NCI-H526 treated with DMSO at 0.1 percent for 48 hours (cell line): ENCODE measurements around the gene WASL.
"Not testable (repeated sequence)": the region's sequence is repeated elsewhere in the genome, so short reads cannot be mapped to it uniquely, and the experiment has no call there.

ENCODE experiments used
- DNase-seq: peaks from one replicate; lab custom pipeline; 2025; lab: John Stamatoyannopoulos, UW

WASL gene

DNA sequence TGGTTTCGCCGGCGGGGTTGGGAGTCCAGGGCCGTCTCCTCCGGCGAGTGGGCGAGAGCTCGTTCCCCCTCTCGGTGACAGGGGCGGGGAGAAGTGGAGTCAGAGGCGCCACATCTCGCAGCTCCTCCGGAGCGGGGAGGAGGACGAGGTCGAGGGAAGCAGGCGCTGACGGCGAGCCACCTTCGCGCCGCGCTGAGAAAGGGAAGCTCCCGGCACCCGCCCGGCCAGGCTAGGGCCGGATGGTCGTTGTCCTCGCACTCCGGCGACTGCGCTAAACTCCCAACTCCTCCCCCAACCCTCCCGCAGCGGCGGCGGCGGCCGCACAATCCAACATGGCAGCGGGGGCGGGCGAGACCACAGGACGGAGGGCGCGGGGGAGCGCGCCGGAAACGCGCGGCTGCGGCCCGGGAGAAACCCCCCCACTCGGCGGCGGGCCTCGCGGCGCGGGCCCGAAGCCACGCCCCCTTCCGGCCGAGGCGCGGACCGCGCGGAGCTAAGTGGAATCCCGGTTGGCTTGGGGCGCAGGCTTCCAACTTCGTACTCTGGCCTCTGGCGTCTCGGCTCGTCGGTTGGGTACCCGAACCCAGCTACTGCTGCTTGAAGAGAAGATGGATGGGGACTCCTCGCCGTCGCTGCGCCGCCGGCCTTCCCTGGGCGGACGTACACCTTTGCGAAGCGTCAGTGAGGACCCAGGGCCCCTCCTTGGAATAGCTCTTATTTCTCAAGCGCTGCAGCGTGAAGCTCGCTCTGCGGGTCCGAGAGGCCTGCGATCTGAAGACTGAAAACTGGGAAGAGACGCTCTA lies at the start of gene WASL:
WASL (minus strand) TSS at position 270 of the 803 bp plus-strand sequence; CDS start at position 1, 269 bp downstream.
- peak; percentile 93 for DNase-seq

DNA sequence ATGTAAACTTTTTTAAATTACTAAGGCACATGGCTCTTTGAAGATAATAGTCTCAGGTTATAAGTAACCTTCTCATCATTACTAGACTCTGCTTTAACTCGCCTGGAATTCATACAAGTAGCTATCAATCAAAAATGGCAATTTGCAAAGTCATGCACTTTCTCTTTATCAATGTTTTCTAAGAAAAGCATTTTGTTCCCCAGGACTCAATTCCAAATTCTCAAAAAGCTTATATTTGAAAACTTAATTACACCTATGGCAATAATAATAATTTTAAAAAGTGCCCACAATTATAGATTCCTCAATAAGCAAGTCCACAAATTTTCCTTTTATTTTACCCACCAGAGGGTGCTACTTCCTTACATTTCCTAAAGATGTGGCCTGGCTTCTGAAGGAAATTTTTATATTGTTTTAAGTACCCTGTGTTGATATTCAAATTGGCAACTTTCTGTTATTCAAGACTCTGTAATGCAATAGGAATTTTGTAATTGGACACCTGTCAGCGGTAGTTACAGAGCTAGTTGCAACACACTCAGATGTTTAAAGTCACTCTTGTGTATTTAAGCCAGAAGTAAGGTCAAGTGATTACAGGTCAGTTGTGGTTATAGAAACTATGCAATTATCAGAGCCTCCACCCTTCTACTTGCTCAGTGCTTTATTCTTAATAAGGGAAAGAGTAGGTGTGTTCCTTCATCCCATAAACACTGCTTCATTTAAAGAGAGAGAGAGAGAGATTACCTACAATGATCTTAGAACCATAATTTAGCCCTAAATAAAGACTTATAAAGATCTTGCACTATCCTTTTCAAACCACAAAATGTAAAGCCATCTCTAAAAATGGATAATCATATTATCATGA lies 49.1 kb upstream of the WASL start:
- DNase-seq, result peak; percentile 83

DNA sequence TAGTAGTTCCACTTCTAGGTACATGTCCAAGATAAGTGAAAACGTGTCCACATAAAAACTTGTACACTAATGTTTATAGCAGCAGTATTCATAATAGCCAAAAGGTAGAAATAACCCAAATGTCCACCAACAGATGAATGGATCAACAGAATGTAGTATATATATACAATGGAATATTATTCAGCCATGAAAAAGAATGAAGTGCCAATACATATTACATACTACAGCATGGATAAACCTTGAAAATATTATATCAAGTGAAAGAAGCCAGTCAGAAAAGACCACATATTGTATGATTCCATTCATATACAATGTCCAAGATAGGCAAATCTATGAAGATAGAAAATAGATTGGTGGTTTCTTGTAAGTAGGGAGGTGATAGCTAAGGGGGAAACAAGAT lies 47.8 kb upstream of the WASL start:
- no peak for DNase-seq

DNA sequence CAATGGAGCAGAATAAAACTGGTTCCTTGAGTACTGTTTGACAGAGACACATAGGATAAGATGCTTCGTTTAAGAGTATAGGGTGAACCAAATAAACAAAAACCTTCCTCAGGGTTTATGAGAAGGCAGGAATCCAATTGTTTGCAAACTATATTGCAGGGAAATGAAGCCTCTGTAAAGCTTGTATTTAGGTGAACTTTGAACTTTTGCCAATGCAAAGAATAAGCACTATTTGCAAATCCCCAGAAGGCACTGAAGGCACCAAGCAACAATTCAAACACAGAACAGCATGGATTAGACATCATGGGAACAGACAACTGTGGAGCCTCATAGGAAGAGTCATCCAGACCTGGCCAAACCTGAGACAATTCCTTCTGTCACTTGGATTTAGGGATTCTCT lies 47.1 kb upstream of the WASL start:
- DNase-seq, result no peak

DNA sequence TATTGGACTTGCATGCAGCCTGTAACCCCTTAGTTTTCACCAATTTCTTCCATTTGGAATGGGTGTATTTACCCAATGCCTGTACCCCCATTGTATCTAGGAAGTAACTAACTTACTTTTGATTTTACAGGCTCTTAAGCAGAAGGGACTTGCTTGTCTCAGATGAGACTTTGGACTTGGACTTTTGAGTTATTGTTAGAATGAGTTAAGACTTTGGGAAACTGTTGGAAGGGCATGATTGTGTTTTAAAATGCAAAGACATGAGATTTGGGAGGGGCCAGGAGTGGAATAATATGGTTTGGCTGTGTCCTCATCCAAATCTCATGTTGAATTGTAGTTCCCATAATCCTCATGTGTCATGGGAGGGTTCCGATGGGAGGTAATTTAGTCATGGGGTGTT lies 46.3 kb upstream of the WASL start:
- not testable (repeated sequence) for DNase-seq

DNA sequence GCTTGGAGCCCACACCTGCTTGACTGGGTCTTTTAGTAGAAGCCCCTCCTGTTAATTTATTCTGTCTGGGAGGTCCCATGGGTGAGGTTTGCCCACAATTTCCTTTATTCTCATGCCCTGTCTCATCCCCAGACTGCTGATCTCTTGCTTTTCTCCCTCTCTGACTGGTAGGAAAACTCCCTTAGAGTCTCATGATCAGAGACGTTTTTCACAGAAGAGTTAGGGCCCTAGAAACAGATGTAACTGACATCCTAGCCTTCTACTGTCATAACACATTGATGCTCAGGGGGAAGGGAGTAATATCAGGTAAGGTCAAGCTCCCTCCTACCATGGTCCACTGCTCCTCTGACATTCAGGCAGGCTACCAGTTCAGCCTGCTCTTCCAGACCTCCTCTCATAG lies 43.7 kb upstream of the WASL start:
- DNase-seq, result no peak

DNA sequence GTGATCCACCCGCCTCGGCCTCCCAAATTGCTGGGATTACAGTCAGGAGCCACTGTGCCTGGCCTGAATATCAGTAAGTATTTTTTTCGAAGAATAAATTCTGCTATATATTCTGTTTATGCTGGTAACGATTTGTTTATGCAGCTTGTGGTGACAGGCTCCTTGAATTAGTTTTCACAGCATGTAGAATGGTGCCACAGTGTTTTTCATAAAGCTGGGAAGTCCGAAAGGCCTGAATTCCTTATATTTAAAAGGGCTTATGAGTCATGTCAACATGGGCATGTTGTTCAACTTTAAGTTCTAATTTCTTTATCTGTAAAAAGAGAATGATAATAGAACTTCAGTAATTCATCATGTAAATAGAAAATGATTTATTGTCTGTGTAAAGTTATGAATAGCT lies 42.2 kb upstream of the WASL start:
- DNase-seq, result no peak

DNA sequence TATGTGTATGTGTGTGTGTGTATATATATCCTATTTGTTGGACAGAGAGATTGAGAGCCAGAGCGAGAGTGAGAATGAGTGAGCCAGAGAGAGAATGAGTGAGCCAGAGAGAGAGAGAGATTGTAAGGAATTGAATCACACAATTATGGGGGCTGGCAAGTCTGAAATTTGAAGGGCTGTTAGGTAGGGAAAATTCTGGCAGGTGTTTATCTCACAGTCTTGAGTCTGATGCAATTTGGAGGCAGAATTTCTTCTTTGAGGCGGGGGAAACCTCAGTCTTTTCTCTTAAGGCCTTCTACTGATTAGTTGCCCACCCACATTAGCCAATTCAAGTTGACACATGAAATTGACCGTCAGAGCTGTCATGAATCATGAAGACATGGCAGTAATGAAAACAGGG lies 41.0 kb upstream of the WASL start:
- no peak for DNase-seq

DNA sequence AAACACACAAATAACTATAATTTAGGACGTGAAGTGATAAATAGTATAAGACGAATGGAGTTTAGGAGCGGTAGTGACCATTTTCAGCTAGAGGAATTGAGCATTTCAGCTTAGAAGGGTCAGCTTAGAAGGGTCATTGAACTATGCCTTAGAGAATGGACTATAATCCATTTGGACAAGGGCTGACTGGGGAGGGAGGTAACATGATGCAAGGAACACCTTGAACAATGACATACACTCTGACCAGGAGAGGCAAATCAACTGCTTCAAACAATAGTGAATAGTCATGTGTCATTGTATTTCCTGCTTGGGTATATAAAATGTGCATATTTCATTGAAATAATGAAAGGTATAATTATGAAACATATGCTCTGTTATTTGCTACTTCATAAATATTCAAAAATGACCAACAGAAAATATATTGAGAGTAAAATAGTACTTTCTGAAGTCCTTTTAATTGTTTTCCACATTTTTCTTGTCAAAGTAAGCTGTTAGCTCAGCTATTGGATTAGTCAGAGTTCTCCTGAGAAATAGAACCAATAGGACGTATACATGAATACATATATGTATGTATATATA lies 40.5 kb upstream of the WASL start:
- DNase-seq, result no peak

DNA sequence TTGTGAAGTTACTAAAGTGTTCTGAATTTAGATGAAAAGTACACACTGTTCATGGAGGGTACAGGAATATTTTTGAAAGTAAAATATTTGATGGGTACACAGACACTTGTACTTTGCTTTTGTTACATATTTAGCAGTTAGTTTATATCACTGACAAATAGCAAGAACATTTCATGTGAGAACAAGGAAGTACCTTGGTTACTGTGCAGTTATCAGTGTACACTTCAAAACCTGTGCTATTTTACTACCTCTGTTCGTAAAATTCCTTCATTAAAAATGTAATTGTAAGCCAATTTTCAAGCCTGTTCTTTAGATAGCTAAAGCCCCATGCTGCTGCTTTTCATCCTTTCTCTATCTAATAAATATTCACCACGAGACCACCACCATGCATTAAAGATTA lies 39.8 kb upstream of the WASL start:
- DNase-seq, result no peak

DNA sequence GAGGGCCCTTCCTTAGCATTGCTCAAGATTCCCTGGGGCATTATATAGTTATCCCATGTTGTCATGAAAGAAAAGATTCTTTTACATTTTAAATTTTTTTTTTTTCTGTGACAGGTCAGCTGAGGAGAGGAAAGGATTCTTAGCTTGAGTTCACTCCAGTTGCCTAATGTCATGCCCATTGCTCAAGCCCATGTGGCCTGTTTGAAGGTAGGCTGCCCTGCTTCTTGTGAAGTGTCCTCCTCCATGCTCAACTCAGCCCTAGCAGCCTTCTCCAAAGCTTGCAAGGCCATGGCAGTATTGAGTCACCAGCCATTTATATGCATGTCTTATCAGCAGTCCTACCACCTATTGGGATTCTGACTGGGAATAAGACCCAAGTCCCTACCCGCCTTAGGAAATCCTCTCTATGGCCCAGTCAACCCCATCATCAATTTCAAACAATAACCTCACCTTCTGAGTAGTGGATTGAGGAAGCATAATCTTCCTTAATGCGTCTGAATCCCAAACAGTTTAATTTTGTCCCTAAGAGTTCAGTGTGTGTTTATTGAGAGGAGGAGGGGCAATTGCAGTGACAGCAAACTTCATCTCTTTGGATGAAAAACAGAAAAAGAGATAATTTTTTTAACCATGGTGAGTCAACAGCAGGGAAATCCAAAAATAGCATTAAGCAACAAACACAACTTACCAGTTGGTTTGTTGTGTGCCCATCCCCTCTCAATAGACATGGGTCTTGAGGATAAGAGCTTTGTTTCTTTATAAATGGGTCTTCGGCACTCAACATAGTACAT lies 38.6 kb upstream of the WASL start:
- no peak for DNase-seq

DNA sequence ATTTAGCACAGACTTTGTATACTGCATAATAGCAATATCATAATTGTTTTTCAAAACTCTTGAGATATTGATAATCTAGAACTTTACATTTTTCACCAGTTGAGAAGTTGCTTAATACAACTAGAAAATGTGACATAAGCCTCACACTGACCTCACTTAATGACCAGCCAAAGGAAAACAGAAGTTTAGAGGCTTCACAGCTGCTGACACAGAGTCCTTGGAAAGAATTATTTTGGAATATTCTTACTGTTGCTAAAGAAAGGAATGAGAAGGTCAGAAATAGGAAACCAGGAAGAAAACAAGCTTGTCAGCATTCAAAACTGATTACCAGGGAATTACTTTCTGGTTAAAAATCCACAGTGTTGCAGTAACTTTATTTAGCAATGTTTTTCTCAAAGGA lies 35.5 kb upstream of the WASL start:
- no peak for DNase-seq

DNA sequence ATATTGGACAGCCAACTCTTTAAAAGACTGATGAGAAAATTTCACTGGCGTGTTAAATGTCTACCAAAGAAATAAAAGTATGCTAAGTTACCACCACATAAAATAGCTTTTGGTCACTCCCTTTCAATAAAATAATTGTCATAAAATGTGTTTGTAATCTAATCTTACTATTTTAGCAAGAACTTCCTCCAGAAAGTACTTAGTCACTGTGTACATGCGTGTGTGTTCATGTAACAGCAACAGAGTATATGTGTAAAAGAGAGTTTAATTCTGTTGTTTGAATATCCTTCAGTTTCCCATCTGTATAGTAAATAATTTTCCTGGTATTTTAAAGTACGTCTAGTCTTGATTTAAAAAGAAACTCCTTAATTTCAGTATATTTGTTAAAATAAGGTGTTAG lies 35.0 kb upstream of the WASL start:
- DNase-seq, result no peak

DNA sequence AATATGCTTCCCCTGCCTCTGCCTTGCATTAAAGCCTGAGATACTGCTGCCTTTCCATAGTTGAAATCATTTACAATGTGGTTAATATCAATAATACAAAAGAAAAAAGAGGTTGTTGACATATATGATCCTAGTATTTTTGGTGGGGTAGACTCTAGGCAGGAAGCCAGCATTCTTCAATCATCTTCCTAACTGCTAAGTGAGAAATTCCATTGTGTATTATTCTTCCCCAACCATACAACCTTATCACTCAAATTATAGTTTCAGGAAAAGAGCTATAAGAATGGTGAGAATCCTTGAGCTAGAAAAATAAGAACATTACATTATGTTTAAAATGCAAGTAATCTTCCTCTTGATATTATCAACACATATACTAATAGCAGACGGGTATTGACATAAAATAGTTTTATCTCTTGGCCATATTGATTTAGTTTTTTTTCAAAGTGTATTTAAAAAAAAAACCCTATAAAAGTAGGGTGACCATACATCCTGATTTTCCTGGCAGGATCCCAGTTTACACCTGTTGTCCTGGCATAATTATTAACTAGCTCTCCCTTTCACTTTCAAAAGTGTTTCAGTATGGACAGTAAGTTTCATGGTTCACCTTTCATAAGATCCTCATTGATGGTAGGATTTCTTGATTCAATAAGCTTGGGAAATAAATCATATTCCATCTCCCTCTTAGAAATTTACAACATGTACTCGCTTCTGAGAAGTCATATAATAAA lies 33.4 kb upstream of the WASL start:
- DNase-seq, result no peak

DNA sequence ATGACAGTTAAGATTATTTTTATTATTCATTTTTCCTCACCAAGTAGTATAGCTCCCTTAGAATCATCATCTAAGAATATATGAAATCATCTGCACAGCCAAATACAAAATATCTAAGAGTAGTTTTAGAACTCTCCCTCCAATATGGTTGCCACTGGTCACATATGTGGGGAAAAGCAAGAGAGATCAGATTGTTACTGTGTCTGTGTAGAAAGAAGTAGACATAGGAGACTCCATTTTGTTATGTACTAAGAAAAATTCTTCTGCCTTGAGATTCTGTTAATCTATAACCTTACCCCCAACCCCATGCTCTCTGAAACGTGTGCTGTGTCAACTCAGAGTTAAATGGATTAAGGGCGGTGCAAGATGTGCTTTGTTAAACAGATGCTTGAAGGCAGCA lies 31.7 kb upstream of the WASL start:
- not testable (repeated sequence) for DNase-seq

DNA sequence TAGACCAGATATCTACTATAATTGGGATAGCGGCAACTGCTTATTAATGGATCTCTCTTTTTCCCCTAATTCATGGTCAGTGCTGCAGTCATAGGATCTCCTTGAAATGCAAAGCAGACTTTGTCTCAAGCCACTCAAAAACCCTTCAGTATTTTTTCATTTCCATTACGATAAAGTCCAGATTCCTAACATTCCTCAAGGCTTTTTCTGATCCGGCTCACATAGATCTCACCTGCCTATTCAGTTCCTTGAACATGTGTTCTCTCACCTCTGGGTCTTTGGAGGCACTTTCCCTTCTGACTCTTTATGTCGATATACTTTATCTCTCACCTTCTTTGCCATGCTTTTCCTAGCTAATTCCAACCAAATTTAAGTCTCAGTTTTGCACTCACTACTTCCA lies 25.7 kb upstream of the WASL start:
- no peak for DNase-seq

DNA sequence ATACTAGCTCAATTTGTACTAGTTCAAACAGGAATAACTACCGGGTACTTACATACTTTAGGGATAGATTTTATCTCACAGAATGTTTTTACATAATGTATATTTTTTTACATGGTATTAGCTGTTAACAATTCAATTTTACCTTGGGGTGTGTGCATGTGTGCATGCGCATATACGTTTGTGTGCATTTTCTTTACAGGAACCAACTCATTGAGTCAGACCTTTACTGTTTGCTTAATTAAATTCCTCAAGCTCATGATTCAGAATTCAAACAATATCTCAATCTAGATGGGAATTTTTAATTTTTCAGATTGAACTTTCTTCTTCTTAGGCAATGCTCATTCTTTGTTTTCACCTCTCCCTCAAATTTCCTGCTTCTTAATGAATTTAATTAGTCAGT lies 24.7 kb upstream of the WASL start:
- no peak for DNase-seq

DNA sequence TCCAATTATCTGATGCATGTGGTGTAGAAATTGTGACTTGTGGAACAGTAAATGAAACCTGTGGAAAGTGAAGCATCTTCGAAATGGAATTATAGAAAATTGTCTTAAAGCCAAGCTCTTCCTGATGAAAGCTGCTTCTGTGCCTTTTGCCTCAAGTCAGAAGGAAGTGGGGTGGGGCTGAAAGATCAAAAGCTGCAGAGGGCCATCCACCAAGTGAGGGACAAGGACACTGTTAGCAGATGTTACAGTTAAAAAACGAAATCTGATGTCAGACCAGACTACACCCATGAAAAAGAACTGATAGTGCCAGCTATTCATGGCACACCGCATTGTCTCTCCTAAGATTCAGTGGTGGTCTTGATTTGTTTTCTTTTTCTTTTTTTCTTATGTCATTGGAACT lies 23.8 kb upstream of the WASL start:
- no peak for DNase-seq

DNA sequence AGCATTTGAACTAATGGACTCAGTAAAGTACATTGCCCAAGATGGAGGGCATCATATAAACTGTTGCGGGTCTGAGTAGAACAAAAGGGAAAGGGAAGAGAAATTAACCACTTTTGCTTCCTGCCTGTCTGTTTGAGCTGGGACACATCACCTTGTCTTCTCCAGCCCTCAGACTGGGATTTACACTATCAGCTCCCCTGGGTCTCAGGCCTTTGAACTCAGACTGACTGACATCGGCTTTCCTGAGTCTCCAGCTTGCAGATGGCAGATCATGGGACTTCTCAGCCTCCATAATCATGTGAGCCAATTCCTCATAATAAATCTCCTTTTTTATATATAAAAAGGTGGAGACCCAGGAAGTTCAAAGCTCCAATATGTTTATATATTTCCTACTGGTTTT lies 23.0 kb upstream of the WASL start:
- no peak for DNase-seq

DNA sequence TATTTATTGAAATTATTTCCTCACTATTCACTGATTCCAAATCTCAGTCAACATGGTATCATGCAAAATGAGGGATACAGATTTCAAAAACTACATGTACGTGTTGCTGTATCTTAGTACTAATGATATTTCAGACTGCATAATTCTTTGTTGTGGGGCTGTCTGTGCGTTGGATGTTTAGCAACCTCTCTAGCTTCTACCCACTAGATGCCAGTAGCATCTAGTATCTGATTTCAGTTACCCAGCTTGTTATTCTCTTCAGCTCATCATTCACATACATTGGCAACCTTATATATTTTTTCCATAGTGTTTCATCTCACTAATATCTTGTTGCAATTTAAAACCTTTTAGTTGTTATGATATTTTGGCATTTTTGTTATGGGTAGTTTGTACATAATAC lies 22.5 kb upstream of the WASL start:
- no peak for DNase-seq

DNA sequence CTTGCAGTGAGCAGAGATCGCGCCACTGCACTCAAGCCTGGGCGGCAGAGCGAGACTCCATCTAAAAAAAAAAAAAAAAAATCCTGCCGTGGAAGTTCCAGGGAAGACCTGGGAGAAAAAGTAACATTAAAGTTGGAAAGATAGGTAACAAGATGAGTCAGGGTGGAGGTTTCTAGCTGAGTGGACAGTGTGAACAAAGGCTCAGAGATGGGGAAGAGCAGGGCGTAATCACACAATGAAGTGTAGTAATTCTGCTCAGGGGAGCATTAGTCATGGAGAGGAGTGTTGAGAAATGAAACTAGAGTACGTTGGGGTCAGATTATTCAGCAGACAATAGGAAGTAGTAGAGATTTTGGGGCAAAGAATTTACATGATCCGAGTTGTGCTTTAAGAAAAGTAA lies 21.6 kb upstream of the WASL start:
- DNase-seq, result no peak

DNA sequence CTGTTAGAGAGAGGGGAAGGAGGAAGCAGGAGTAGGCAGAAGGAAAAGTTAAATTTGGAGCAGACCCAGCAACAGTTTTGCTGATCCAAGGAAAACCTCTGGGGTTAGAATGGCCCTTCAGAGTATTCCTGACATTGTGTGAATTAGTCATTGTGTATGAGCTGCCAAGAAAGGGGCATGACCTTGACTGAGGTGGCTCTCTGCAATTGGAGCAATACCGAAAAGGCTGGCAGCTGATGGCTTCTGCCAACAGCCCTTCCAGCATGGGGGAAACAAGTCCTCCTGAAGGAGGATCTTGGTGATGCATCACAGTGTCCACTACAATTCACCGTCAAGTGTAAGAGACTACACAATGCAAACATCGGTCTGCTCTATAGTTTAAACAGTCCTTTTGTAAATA lies 20.6 kb upstream of the WASL start:
- no peak for DNase-seq
